Nephron progenitor cell (in vitro differentiated cells): ENCODE results near the gene RAMACL.

ENCODE experiments used
- DNase-seq: peaks from one replicate; pipeline ENCODE4 v3.0.0; 2021
- H3K27ac Mint-ChIP-seq: 2 replicates; pipeline ENCODE4 v1.8.0; 2021; ENCODE audit warnings: mild to moderate bottlenecking, moderate library complexity, mixed read lengths
- H3K27me3 Mint-ChIP-seq: 2 replicates; pipeline ENCODE4 v1.8.0; 2021; ENCODE audit warnings: mild to moderate bottlenecking, low read depth, mixed read lengths; ENCODE audit not compliant: poor library complexity
- H3K36me3 Mint-ChIP-seq: 2 replicates; pipeline ENCODE4 v1.8.0; 2021; ENCODE audit warnings: low read depth, mixed read lengths
- H3K4me1 Mint-ChIP-seq: 2 replicates; pipeline ENCODE4 v1.8.0; 2021; ENCODE audit warnings: mixed read lengths
- H3K4me3 Mint-ChIP-seq: 2 replicates; pipeline ENCODE4 v1.8.0; 2021; ENCODE audit warnings: mild to moderate bottlenecking, moderate library complexity, mixed read lengths
- H3K9me3 Mint-ChIP-seq: 2 replicates; pipeline ENCODE4 v1.8.0; 2021; ENCODE audit warnings: mild to moderate bottlenecking, moderate library complexity, mixed read lengths
- CTCF ChIP-seq: fragments of 200-600 bp; sonication (generic); IDR thresholded peaks from 2 replicates; pipeline ENCODE4 v1.5.0; 2021; ENCODE audit warnings: antibody characterized with exemption

Gene RAMACL

DNA sequence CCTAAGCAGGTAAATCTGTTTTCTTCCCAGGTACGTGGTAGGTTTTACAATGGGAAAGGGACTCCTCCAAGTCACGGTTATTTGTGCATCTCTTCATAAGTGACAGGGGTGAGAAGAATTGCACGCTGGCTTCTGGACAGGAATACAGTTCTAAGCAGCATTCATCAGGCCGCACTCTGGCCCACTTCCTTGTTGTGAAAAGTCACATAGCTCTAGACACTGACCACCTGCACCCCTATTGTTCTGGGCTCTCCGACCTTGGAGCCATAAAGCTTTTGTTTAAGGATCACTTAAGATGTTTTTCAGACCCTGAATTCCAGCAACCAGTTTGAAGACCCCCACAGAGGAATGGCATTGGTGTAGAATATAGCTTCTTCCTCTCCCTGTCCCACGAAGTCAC lies 31.4 kb downstream of the RAMACL start:
- peaks cover 18% of the 10 kb centered on the region for H3K27me3 Mint-ChIP-seq
- H3K36me3 Mint-ChIP-seq: peaks cover 9% of the 10 kb centered on the region
- DNase-seq: no peak
- TF ChIP-seq CTCF: no peak
- peaks cover 14% of the 10 kb centered on the region for H3K9me3 Mint-ChIP-seq
- no peak overlapping the region for H3K4me3 Mint-ChIP-seq
- no peaks in the 10 kb centered on the region for H3K4me1 Mint-ChIP-seq
- H3K27ac Mint-ChIP-seq: no peak overlapping the region

GRCh38 chr6:166554316-166554715 lies 32.2 kb downstream of the RAMACL start:
- peaks cover 18% of the 10 kb centered on the region for H3K27me3 Mint-ChIP-seq
- peaks cover 8% of the 10 kb centered on the region for H3K36me3 Mint-ChIP-seq
- H3K4me3 Mint-ChIP-seq: no peak overlapping the region
- no peak overlapping the region for H3K27ac Mint-ChIP-seq
- no peak for TF ChIP-seq CTCF
- no peaks in the 10 kb centered on the region for H3K4me1 Mint-ChIP-seq
- DNase-seq: no peak
- peaks cover 9% of the 10 kb centered on the region for H3K9me3 Mint-ChIP-seq

- H3K36me3 Mint-ChIP-seq: peaks cover 9% of the 10 kb centered on the region
- DNase-seq: no peak
- no peak overlapping the region for H3K4me3 Mint-ChIP-seq
- H3K4me1 Mint-ChIP-seq: no peaks in the 10 kb centered on the region
- peaks cover 18% of the 10 kb centered on the region for H3K27me3 Mint-ChIP-seq
- no peak for TF ChIP-seq CTCF
- peaks cover 4% of the 10 kb centered on the region for H3K9me3 Mint-ChIP-seq
- no peak overlapping the region for H3K27ac Mint-ChIP-seq
Measured at GRCh38 chr6:166553563-166554271, 32.8 kb downstream of the RAMACL start.

GRCh38 chr6:166552600-166552999 lies 33.9 kb downstream of the RAMACL start:
- H3K4me1 Mint-ChIP-seq: no peaks in the 10 kb centered on the region
- H3K36me3 Mint-ChIP-seq: peaks cover 9% of the 10 kb centered on the region
- no peak overlapping the region for H3K4me3 Mint-ChIP-seq
- no peak for TF ChIP-seq CTCF
- DNase-seq: no peak
- H3K27ac Mint-ChIP-seq: no peak overlapping the region
- H3K27me3 Mint-ChIP-seq: peaks cover 18% of the 10 kb centered on the region
- H3K9me3 Mint-ChIP-seq: no peaks in the 10 kb centered on the region

- no peak overlapping the region for H3K27ac Mint-ChIP-seq
- H3K4me1 Mint-ChIP-seq: no peaks in the 10 kb centered on the region
- no peak for TF ChIP-seq CTCF
- H3K27me3 Mint-ChIP-seq: peaks cover 16% of the 10 kb centered on the region
- H3K36me3 Mint-ChIP-seq: peaks cover 9% of the 10 kb centered on the region
- no peaks in the 10 kb centered on the region for H3K9me3 Mint-ChIP-seq
- H3K4me3 Mint-ChIP-seq: no peak overlapping the region
- no peak for DNase-seq
Measured at GRCh38 chr6:166551754-166552495, 34.6 kb downstream of the RAMACL start.

DNA sequence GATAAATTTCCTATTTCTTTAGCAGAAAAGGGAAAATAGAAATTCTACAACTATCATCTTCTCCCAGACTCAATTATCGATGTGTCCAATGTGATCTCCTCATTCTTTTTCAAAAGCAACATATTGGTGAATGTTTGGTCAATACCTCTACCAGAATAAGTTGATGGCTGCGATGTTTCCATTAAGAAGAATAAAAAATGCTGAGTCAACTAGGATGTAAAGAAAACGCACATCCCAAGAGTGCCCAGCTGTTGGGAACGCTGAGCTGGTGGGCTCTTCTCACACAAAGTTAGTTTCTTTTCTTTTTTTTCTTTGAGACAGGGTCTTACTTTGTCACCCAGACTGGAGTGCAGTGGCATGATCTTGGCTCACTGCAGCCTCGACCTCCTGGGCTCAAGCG lies 39.8 kb downstream of the RAMACL start:
- Mint-ChIP-seq H3K36me3 (peaks cover 9% of the 10 kb centered on the region), H3K4me1 (peaks cover 39% of the 10 kb centered on the region), H3K4me3 (no peak overlapping the region), H3K27ac (no peak overlapping the region), H3K27me3 (no peaks in the 10 kb centered on the region), H3K9me3 (no peaks in the 10 kb centered on the region)
- no peak for DNase-seq
- no peak for TF ChIP-seq CTCF
